CD4-positive, alpha-beta T cell treated with Interleukin-10 for 1 hour (primary cell): ENCODE results near the gene CUEDC2.

Experiments
- DNase-seq: peaks from one replicate; pipeline ENCODE4 v3.0.0-alpha.2; 2020

Gene CUEDC2

GRCh38 chr10:102408728-102409603 is 23.4 kb downstream of the CUEDC2 start:
- DNase-seq = peak; percentile 79

GRCh38 chr10:102408131-102408727 is 24.1 kb downstream of the CUEDC2 start:
- peak; percentile 35 for DNase-seq

GRCh38 chr10:102407425-102408130 is 24.8 kb downstream of the CUEDC2 start:
- DNase-seq = no peak

- DNase-seq = no peak
Observed at GRCh38 chr10:102406815-102407214, 25.6 kb downstream of the CUEDC2 start.

- peak; percentile 51 for DNase-seq
Observed at GRCh38 chr10:102405632-102406031, 26.7 kb downstream of the CUEDC2 start.

- peak; percentile 45 for DNase-seq
Observed at GRCh38 chr10:102405108-102405571, 27.2 kb downstream of the CUEDC2 start.

- DNase-seq = peak; percentile 20
Observed at GRCh38 chr10:102404361-102405107, 27.8 kb downstream of the CUEDC2 start.

- peak; percentile 18 for DNase-seq
Observed at GRCh38 chr10:102403115-102403514, 29.3 kb downstream of the CUEDC2 start.

GRCh38 chr10:102402512-102402896 is 29.9 kb downstream of the CUEDC2 start:
- DNase-seq = peak; percentile 10

GRCh38 chr10:102401735-102402511 is 30.5 kb downstream of the CUEDC2 start:
- DNase-seq = peak; percentile 9

- DNase-seq = peak; percentile 5
Observed at GRCh38 chr10:102401342-102401654, 31.1 kb downstream of the CUEDC2 start.

- peak; percentile 11 for DNase-seq
Observed at GRCh38 chr10:102400598-102401341, 31.6 kb downstream of the CUEDC2 start.

- DNase-seq = no peak
Observed at GRCh38 chr10:102400076-102400475, 32.3 kb downstream of the CUEDC2 start.

- DNase-seq = peak; percentile 92
Observed at GRCh38 chr10:102399217-102400021, 33.0 kb downstream of the CUEDC2 start.

GRCh38 chr10:102398172-102399020 is 34.0 kb downstream of the CUEDC2 start:
- DNase-seq = peak; percentile 25

GRCh38 chr10:102397222-102398171 is 34.9 kb downstream of the CUEDC2 start:
- peak; percentile 9 for DNase-seq

GRCh38 chr10:102396730-102397151 is 35.6 kb downstream of the CUEDC2 start:
- DNase-seq = peak; percentile 9

GRCh38 chr10:102396317-102396650 is 36.1 kb downstream of the CUEDC2 start:
- peak; percentile 41 for DNase-seq
